Esophagus squamous epithelium (tissue), 5 donors: ENCODE measurements around the gene CEP112. TPM values are rescaled to one million over a fixed set of nuclear protein-coding genes. Genes with fewer than 3 reads are reported as not detected.

Source experiments
- DNase-seq: peaks from one replicate; lab custom pipeline; 2025; lab: John Stamatoyannopoulos, UW
- H3K27ac ChIP-seq, 4 donors: fragments of 200-600 bp; sonication (generic); one replicate each; pipeline ENCODE4 v1.5.1; 2016 to 2019; ENCODE audit warnings: mild to moderate bottlenecking in 1 of 4
- H3K27me3 ChIP-seq, 4 donors: fragments of 200-600 bp; sonication (generic); 1 replicate in 3 of 4; 2 replicates in 1 of 4; pipeline versions ENCODE4 v1.5.1 to v1.6.0; 2017 to 2021; ENCODE audit warnings: antibody characterized with exemption in 1 of 4
- H3K36me3 ChIP-seq, 3 donors: fragments of 200-600 bp; sonication (generic); one replicate each; pipeline ENCODE4 v1.5.1; 2016 to 2019
- H3K4me1 ChIP-seq, 3 donors: fragments of 200-600 bp; sonication (generic); one replicate each; pipeline ENCODE4 v1.5.1; 2017 to 2019
- H3K4me3 ChIP-seq, 4 donors: fragments of 200-600 bp; sonication (generic); 1 replicate in 3 of 4; 2 replicates in 1 of 4; pipeline ENCODE4 v1.5.1; 2016 to 2019; ENCODE audit warnings: mild to moderate bottlenecking in 2 of 4, moderate library complexity in 1 of 4
- H3K9me3 ChIP-seq, 3 donors: fragments of 200-600 bp; sonication (generic); one replicate each; pipeline ENCODE4 v1.5.1; 2016 to 2019
- CTCF ChIP-seq, 6 experiments: fragments of 450-650 bp in 4 of 6; fragments of 200-600 bp in 2 of 6; sonication (generic) in 2 of 6; IDR thresholded peaks; one replicate each; pipeline ENCODE4 v1.5.1; 2016 to 2019; ENCODE audit warnings: antibody characterized with exemption in 6 of 6, mild to moderate bottlenecking in 4 of 6, moderate library complexity in 4 of 6
- POLR2A ChIP-seq, 4 donors: fragments of 450-650 bp; IDR thresholded peaks; one replicate each; pipeline ENCODE4 v1.6.1; 2017; ENCODE audit warnings: antibody characterized with exemption in 4 of 4, mild to moderate bottlenecking in 4 of 4, moderate library complexity in 3 of 4
- WGBS, 2 donors: methylation state at CpG; one replicate each; pipeline ENCODE4 v1.1.5; 2018; 5-methylcytosine and 5-hydroxymethylcytosine counted together
- intact Hi-C: fragments of 100-400 bp; cut with DNase I; formaldehyde crosslinking; loops from one replicate; pipeline ENCODE4 v1.15.0; 2022
- total RNA-seq, 4 donors: library from RNA; depleted of rRNA; stranded (reverse); fragments of >200 nt; gene quantifications; one replicate each; pipeline ENCODE4 v1.1.0, GENCODE V29; 2016
- donor health status: DM: yes; HTN: yes; CAD: no.

The CEP112 gene
- total RNA-seq, 4 donors from 2014 or later, result 2.5 to 10.9 (median 6.4) TPM

- TF ChIP-seq POLR2A (IDR thresholded peaks at IDR 0.05), result no peak
- TF ChIP-seq CTCF (IDR thresholded peaks at IDR 0.05), result no peak
- Histone ChIP-seq H3K27ac (no peak overlapping the region), H3K4me1 (no peaks in the 10 kb centered on the region), H3K27me3 (no peaks in the 10 kb centered on the region), H3K9me3 (no peaks in the 10 kb centered on the region), H3K36me3 (no peaks in the 10 kb centered on the region), H3K4me3 (no peak overlapping the region)
- intact Hi-C loops, result no loop called here
- no peak for DNase-seq
- 78 to 97% methylated on average over 4 of the region's 4 CpGs for WGBS, 2 donors
These were observed 532.4 kb downstream of the CEP112 start for GRCh38 chr17:65659512-65659911.

DNA sequence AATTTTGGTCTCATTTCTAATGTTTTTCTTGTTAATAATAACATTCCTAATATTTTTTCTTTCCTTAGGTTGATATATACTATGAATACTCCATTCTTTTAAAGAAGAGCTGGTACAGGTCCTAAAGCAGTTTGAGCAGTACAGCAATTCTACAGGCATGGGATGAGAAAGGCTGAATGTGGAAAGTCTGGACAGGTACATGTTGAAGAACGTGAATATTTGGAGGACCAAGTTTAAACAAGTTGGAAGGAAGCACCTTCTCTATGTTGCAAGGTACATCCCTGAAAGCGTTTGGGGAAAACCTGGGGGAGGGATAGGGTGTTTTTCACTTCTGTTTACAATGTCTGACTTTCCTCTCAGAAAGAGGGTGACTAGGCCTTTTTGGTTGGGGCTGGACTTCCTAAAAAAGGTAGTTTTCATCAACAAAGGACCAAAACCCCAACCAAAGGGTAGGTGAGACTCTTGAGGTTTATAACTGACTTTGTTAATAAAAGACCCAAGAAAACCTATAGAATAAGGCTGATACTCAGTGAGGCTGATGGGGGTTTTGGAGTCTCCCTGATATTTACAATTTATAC is 534.6 kb downstream of the CEP112 start:
- intact Hi-C loops, result no loop called here
- DNase-seq, result no peak
- Histone ChIP-seq H3K4me1 (no peaks in the 10 kb centered on the region), H3K27ac (no peak overlapping the region), H3K4me3 (no peak overlapping the region), H3K9me3 (no peaks in the 10 kb centered on the region), H3K36me3 (no peaks in the 10 kb centered on the region), H3K27me3 (no peaks in the 10 kb centered on the region)
- TF ChIP-seq POLR2A (IDR thresholded peaks at IDR 0.05) (no peak), CTCF (IDR thresholded peaks at IDR 0.05) (no peak)
- WGBS, 2 donors, result 23 to 29% methylated on average over 2 of the region's 2 CpGs

GRCh38 chr17:65656390-65657250 is 535.3 kb downstream of the CEP112 start:
- no peak overlapping the region for H3K4me3 ChIP-seq
- 36 to 44% methylated on average over 7 of the region's 7 CpGs for WGBS, 2 donors
- no peak for TF ChIP-seq CTCF (IDR thresholded peaks at IDR 0.05)
- TF ChIP-seq POLR2A (IDR thresholded peaks at IDR 0.05), result no peak
- no peaks in the 10 kb centered on the region for H3K4me1 ChIP-seq
- H3K27me3 ChIP-seq, result no peaks in the 10 kb centered on the region
- H3K9me3 ChIP-seq, result no peaks in the 10 kb centered on the region
- H3K36me3 ChIP-seq, result no peaks in the 10 kb centered on the region
- no peak for DNase-seq
- intact Hi-C loops, result no loop called here
- H3K27ac ChIP-seq, result no peak overlapping the region

- 93 to 96% methylated on average over 3 of the region's 3 CpGs for WGBS, 2 donors
- TF ChIP-seq POLR2A (IDR thresholded peaks at IDR 0.05) (no peak), CTCF (IDR thresholded peaks at IDR 0.05) (no peak)
- Histone ChIP-seq H3K27me3 (no peaks in the 10 kb centered on the region), H3K4me1 (no peaks in the 10 kb centered on the region), H3K9me3 (no peaks in the 10 kb centered on the region), H3K27ac (no peak overlapping the region), H3K36me3 (no peaks in the 10 kb centered on the region), H3K4me3 (no peak overlapping the region)
- DNase-seq, result no peak
- intact Hi-C loops, result no loop called here
These were observed 536.2 kb downstream of the CEP112 start for GRCh38 chr17:65655706-65656105.

DNA sequence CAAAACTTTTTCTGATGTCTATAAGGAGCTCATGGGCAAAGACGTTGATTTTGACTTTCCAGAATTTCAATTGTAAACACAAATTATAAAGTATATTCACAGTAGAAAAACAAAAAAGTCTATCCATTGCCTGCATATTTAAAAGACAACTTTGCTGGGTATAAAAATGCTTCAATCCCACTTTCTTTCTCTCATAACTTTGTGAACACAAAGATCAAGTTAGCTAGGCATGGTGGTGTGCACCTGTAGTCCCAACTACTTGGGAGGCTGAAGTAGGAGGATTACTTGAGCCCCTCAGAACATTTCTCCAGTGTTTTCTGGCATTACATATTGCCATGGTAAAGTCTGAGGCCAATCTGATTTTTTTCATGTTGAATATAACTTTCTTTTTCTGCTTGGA is 547.4 kb downstream of the CEP112 start:
- H3K4me3 ChIP-seq, result no peak overlapping the region

More for the DNA sequence above, 547.4 kb downstream of the CEP112 start:
- intact Hi-C loops, result no loop called here
- 95 to 100% methylated on average over 1 of the region's 1 CpG for WGBS, 2 donors
- H3K27ac ChIP-seq, result no peak overlapping the region
- H3K9me3 ChIP-seq, result peaks cover 0 to 13% (median 0%) of the 10 kb centered on the region in 3 donors
- no peaks in the 10 kb centered on the region for H3K36me3 ChIP-seq
- no peak for TF ChIP-seq POLR2A (IDR thresholded peaks at IDR 0.05)
- no peak for TF ChIP-seq CTCF (IDR thresholded peaks at IDR 0.05)
- no peak for DNase-seq
- no peaks in the 10 kb centered on the region for H3K4me1 ChIP-seq
- H3K27me3 ChIP-seq, result no peaks in the 10 kb centered on the region
